Measurements from ENCODE around the gene SLC30A2.

GRCh38 chr1:26066857-26067256, 20.9 kb upstream of the SLC30A2 start:
- TF ChIP-seq, protein P1, sequence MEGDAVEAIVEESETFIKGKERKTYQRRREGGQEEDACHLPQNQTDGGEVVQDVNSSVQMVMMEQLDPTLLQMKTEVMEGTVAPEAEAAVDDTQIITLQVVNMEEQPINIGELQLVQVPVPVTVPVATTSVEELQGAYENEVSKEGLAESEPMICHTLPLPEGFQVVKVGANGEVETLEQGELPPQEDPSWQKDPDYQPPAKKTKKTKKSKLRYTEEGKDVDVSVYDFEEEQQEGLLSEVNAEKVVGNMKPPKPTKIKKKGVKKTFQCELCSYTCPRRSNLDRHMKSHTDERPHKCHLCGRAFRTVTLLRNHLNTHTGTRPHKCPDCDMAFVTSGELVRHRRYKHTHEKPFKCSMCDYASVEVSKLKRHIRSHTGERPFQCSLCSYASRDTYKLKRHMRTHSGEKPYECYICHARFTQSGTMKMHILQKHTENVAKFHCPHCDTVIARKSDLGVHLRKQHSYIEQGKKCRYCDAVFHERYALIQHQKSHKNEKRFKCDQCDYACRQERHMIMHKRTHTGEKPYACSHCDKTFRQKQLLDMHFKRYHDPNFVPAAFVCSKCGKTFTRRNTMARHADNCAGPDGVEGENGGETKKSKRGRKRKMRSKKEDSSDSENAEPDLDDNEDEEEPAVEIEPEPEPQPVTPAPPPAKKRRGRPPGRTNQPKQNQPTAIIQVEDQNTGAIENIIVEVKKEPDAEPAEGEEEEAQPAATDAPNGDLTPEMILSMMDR (conservative IDR thresholded peaks at IDR 0.05; ENCODE audit: low read depth in 2 of 2) = no peak
- TF ChIP-seq EZH2 (IDR thresholded peaks at IDR 0.05; ENCODE audit: low read depth, unreplicated experiment) = no peak
- no peak for TF ChIP-seq POLR2AphosphoS5 (IDR thresholded peaks at IDR 0.05; ENCODE audit: low read depth)
- TF ChIP-seq, protein P2, sequence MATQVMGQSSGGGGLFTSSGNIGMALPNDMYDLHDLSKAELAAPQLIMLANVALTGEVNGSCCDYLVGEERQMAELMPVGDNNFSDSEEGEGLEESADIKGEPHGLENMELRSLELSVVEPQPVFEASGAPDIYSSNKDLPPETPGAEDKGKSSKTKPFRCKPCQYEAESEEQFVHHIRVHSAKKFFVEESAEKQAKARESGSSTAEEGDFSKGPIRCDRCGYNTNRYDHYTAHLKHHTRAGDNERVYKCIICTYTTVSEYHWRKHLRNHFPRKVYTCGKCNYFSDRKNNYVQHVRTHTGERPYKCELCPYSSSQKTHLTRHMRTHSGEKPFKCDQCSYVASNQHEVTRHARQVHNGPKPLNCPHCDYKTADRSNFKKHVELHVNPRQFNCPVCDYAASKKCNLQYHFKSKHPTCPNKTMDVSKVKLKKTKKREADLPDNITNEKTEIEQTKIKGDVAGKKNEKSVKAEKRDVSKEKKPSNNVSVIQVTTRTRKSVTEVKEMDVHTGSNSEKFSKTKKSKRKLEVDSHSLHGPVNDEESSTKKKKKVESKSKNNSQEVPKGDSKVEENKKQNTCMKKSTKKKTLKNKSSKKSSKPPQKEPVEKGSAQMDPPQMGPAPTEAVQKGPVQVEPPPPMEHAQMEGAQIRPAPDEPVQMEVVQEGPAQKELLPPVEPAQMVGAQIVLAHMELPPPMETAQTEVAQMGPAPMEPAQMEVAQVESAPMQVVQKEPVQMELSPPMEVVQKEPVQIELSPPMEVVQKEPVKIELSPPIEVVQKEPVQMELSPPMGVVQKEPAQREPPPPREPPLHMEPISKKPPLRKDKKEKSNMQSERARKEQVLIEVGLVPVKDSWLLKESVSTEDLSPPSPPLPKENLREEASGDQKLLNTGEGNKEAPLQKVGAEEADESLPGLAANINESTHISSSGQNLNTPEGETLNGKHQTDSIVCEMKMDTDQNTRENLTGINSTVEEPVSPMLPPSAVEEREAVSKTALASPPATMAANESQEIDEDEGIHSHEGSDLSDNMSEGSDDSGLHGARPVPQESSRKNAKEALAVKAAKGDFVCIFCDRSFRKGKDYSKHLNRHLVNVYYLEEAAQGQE (IDR thresholded peaks at IDR 0.05; ENCODE audit: unreplicated experiment) = no peak
- no peak for TF ChIP-seq EZH2phosphoT487 (IDR thresholded peaks at IDR 0.05; ENCODE audit: unreplicated experiment)
- no peak for TF ChIP-seq JUNB (IDR thresholded peaks at IDR 0.05; ENCODE audit: unreplicated experiment)
- TF ChIP-seq CREB1 (CRISPR knock-in tag; IDR thresholded peaks at IDR 0.05; ENCODE audit: low read depth) = no peak
- TF ChIP-seq, protein P3, sequence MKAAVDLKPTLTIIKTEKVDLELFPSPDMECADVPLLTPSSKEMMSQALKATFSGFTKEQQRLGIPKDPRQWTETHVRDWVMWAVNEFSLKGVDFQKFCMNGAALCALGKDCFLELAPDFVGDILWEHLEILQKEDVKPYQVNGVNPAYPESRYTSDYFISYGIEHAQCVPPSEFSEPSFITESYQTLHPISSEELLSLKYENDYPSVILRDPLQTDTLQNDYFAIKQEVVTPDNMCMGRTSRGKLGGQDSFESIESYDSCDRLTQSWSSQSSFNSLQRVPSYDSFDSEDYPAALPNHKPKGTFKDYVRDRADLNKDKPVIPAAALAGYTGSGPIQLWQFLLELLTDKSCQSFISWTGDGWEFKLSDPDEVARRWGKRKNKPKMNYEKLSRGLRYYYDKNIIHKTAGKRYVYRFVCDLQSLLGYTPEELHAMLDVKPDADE (IDR thresholded peaks at IDR 0.05) = no peak
- TF ChIP-seq ZNF114 (CRISPR knock-in tag; IDR thresholded peaks at IDR 0.05) = no peak
